ENCODE data around the gene TIMM44. TPM values are rescaled to one million over a fixed set of nuclear protein-coding genes. Genes with fewer than 3 reads are reported as not detected.

The TIMM44 gene
- total RNA-seq, 3 donors from 2014 or later: 55.5 to 80.4 (median 63.4) TPM

DNA sequence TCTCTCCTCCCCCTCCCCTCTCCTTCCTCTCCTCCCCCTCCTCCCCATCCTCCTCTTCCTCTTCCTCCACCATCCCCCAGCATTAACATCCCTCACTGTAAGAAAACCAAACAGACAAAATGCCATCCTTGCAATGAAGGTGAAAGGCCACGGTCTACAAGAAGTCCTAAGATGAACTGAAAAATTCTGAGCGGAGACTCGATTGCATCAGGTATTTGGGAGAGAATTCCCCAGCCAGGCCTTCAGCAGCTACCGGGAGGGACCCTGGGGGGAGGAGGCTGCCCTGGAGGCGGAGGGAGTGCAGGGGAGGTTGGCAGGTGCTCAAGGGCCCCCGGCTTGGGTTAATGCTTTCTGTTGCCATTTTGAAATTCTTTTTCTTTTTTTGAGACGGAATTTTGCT lies 10.1 kb upstream of the TIMM44 start:
- H3K36me3 ChIP-seq (ENCODE audit: low read depth): no peaks in the 10 kb centered on the region
- H3K4me1 ChIP-seq (ENCODE audit: low read depth): no peaks in the 10 kb centered on the region
- TF ChIP-seq, protein P1, sequence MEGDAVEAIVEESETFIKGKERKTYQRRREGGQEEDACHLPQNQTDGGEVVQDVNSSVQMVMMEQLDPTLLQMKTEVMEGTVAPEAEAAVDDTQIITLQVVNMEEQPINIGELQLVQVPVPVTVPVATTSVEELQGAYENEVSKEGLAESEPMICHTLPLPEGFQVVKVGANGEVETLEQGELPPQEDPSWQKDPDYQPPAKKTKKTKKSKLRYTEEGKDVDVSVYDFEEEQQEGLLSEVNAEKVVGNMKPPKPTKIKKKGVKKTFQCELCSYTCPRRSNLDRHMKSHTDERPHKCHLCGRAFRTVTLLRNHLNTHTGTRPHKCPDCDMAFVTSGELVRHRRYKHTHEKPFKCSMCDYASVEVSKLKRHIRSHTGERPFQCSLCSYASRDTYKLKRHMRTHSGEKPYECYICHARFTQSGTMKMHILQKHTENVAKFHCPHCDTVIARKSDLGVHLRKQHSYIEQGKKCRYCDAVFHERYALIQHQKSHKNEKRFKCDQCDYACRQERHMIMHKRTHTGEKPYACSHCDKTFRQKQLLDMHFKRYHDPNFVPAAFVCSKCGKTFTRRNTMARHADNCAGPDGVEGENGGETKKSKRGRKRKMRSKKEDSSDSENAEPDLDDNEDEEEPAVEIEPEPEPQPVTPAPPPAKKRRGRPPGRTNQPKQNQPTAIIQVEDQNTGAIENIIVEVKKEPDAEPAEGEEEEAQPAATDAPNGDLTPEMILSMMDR (IDR thresholded peaks at IDR 0.05): no peak
- no peak for ATAC-seq
- intact Hi-C loops (cut with DNase I, micrococcal nuclease): no loop called here
- no peaks in the 10 kb centered on the region for H3K9me3 ChIP-seq
- peak in 1 of 3 donors; percentile 22 for DNase-seq
- no peak overlapping the region for H3K4me3 ChIP-seq

DNA sequence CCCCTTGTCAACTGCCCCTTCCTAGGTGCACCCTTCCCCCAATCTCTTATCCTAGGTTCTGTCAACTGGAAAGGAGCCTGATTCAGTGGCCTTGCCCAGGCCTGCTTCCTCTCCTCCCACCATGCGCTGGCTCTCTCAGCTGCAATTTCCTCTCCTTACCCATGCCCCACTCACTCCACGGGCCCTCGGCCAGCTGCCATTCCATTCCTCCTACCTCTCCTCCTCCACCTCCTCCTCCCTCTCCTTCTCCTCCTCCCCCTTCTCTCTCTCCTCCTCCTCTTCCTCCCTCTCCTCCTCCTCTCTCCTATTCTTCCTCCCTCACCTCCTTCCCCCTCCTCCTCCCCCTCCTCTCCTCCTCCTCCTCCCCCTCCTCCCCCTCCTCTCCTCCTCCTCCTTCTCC lies 9.6 kb upstream of the TIMM44 start:
- Histone ChIP-seq H3K4me3 (no peak overlapping the region), H3K4me1 (ENCODE audit: low read depth) (no peaks in the 10 kb centered on the region), H3K9me3 (no peaks in the 10 kb centered on the region), H3K36me3 (ENCODE audit: low read depth) (no peaks in the 10 kb centered on the region)
- intact Hi-C loops (cut with DNase I, micrococcal nuclease): no loop called here
- TF ChIP-seq, protein P1 (IDR thresholded peaks at IDR 0.05): no peak
- DNase-seq: peak in 1 of 3 donors; percentile 11
- ATAC-seq: no peak

DNA sequence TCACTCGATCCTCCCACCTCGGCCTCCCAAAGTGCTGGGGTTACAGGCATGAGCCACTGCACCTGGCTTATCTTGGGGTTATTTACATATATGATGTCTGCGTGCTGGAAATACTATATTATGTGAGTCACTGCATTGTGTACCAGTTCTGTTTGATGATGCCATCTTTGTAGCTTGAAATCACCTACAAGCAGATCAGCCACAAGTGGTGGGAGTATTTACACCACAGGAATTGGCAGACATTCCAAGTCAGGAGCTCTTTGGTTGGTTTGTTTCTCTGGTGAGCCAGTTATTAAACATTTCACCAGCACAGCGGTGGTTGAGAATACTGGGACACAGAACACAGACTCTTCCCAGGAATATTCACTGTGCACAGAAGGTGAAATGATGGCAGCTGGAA lies 4.5 kb upstream of the TIMM44 start:
- no peak for DNase-seq
- Histone ChIP-seq H3K4me1 (ENCODE audit: low read depth) (no peaks in the 10 kb centered on the region), H3K9me3 (no peaks in the 10 kb centered on the region), H3K4me3 (no peak overlapping the region), H3K36me3 (ENCODE audit: low read depth) (peaks cover 3% of the 10 kb centered on the region)
- intact Hi-C loops (cut with DNase I, micrococcal nuclease): loop anchor here (10.0 kb wide), 1 partner anchor 307 kb away; no protein-coding TSS in a partner anchor
- TF ChIP-seq, protein P1 (IDR thresholded peaks at IDR 0.05): no peak
- ATAC-seq: no peak

DNA sequence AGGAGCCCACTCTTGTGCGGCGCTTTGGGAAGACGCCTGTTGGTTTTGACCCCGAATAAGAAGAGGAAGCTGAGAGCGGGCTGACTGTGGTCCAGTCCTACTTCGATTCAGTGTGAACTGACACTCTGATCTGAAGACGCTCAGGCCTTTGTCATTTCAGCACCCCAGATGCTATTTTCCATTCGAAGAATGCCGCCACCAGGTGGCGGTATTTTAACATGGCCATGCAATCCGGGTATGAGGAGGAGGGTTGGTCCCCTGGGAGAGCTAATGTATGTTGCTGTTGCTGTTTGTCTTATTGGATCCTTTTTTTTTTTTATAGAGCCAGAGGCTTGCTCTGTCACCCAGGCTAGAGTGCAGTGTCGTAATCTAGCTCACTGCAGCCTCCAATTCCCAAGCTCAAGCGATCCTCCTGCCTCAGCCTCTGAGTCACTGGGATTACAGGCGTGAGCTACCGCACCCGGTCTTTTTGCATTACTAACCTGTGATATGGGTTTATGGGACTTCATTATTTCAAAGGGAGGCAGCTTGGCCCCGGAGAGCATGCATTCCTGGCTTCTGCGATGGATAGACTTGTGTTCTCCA lies 803 bp upstream of the TIMM44 start:
- DNase-seq (peak; percentile 75 to 99 (median 89)), ATAC-seq (peak; percentile 71)
- intact Hi-C loops (cut with DNase I, micrococcal nuclease): loop anchor here (10.0 kb wide), 1 partner anchor 311 kb away; no protein-coding TSS in a partner anchor
- TF ChIP-seq, protein P1 (IDR thresholded peaks at IDR 0.05): peak; percentile 32
- Histone ChIP-seq H3K9me3 (no peaks in the 10 kb centered on the region), H3K4me1 (ENCODE audit: low read depth) (peaks cover 10% of the 10 kb centered on the region), H3K36me3 (ENCODE audit: low read depth) (peaks cover 3% of the 10 kb centered on the region), H3K4me3 (peak overlapping the region; percentile 91)

DNA sequence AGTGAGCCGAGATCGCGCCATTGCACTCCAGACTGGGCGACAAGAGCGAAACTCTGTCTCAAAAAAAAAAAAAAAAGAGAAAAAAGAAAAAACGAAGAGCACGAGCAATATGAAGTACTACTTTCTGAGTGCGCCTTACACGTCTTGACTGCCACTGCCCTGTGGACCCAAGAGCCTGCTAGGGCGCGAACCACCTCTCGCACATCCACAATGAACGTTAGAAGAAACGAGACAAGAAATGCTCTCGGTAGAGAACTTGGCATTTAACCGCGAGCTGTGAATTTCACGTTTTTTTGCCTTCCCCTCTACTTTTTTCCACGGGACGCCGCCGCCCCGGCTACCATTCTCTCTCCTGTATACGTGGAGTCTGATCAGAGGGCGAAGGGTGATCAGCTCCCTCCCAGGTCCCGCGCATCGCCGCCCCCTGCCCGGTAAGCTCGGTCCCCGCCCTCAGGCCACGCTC lies 454 bp downstream of the TIMM44 start:
- Histone ChIP-seq H3K9me3 (no peaks in the 10 kb centered on the region), H3K4me1 (ENCODE audit: low read depth) (peaks cover 10% of the 10 kb centered on the region), H3K36me3 (ENCODE audit: low read depth) (peaks cover 3% of the 10 kb centered on the region), H3K4me3 (peak overlapping the region; percentile 91)
- intact Hi-C loops (cut with DNase I, micrococcal nuclease): loop anchor here (10.0 kb wide), 1 partner anchor 312 kb away; no protein-coding TSS in a partner anchor
- TF ChIP-seq, protein P1 (IDR thresholded peaks at IDR 0.05): no peak
- no peak for ATAC-seq
- no peak for DNase-seq

Measured in mucosa of descending colon (tissue), 3 donors.